Astrocyte (in vitro differentiated cells and primary cell): ENCODE measurements around the gene GIGYF1. TPM values are rescaled to one million over a fixed set of nuclear protein-coding genes. Genes with fewer than 3 reads are reported as not detected.

Experiments used
- DNase-seq: peaks from one replicate; pipeline ENCODE4 v3.0.0-alpha.2; 2010; ENCODE audit warnings: low read depth
- FAIRE-seq: peaks from 2 replicates; lab custom pipeline; 2011; peaks lifted over from hg19 to GRCh38; lab: Jason Lieb, UNC
- H2AFZ ChIP-seq: 2 replicates; pipeline ENCODE4 v1.6.0; 2012; ENCODE audit warnings: low read depth, low read length, inconsistent platforms
- H3K27ac ChIP-seq: 2 replicates; pipeline ENCODE4 v1.5.1; 2011; ENCODE audit warnings: low read depth, low read length, inconsistent platforms
- H3K27me3 ChIP-seq: 2 replicates; pipeline ENCODE4 v1.6.0; 2011; ENCODE audit warnings: low read length, inconsistent platforms; ENCODE audit not compliant: insufficient read depth
- H3K36me3 ChIP-seq: 2 replicates; pipeline ENCODE4 v1.5.1; 2011; ENCODE audit warnings: low read length, inconsistent platforms; ENCODE audit not compliant: insufficient read depth
- H3K4me1 ChIP-seq: 2 replicates; pipeline ENCODE4 v1.5.1; 2011; ENCODE audit warnings: low read length, inconsistent platforms; ENCODE audit not compliant: insufficient read depth
- H3K4me2 ChIP-seq: 2 replicates; pipeline ENCODE4 v1.6.0; 2012; ENCODE audit warnings: low read length, inconsistent platforms
- H3K4me3 ChIP-seq: 2 replicates; pipeline ENCODE4 v1.5.1; 2011; ENCODE audit warnings: low read depth, mild to moderate bottlenecking, low read length, inconsistent platforms; ENCODE audit not compliant: insufficient read depth
- H3K79me2 ChIP-seq: 2 replicates; pipeline ENCODE4 v1.6.0; 2012; ENCODE audit warnings: mild to moderate bottlenecking, low read length, inconsistent platforms; ENCODE audit not compliant: insufficient read depth
- H3K9ac ChIP-seq: 2 replicates; pipeline ENCODE4 v1.6.0; 2012; ENCODE audit warnings: mild to moderate bottlenecking, low read length, inconsistent platforms
- H3K9me3 ChIP-seq: 2 replicates; pipeline ENCODE4 v1.5.1; 2012; ENCODE audit warnings: low read depth, mild to moderate bottlenecking, low read length, inconsistent platforms; ENCODE audit not compliant: insufficient read depth
- H4K20me1 ChIP-seq: 2 replicates; pipeline ENCODE4 v1.6.0; 2012; ENCODE audit warnings: low read length, inconsistent platforms; ENCODE audit not compliant: insufficient read depth
- H3K27ac Mint-ChIP-seq: one replicate; pipeline ENCODE4 v1.8.0; 2021; ENCODE audit warnings: mild to moderate bottlenecking, mixed read lengths; ENCODE audit not compliant: unreplicated experiment
- H3K27me3 Mint-ChIP-seq: one replicate; pipeline ENCODE4 v1.8.0; 2021; ENCODE audit warnings: low read depth, mixed read lengths; ENCODE audit not compliant: unreplicated experiment
- H3K36me3 Mint-ChIP-seq: one replicate; pipeline ENCODE4 v1.8.0; 2021; ENCODE audit warnings: low read depth, mixed read lengths; ENCODE audit not compliant: unreplicated experiment
- H3K4me1 Mint-ChIP-seq: one replicate; pipeline ENCODE4 v1.8.0; 2021; ENCODE audit warnings: low read depth, mixed read lengths; ENCODE audit not compliant: unreplicated experiment
- H3K4me3 Mint-ChIP-seq: one replicate; pipeline ENCODE4 v1.8.0; 2021; ENCODE audit warnings: mild to moderate bottlenecking, moderate library complexity, mixed read lengths; ENCODE audit not compliant: unreplicated experiment
- H3K9me3 Mint-ChIP-seq: one replicate; pipeline ENCODE4 v1.8.0; 2021; ENCODE audit warnings: mild to moderate bottlenecking, mixed read lengths; ENCODE audit not compliant: unreplicated experiment
- EZH2 ChIP-seq: IDR thresholded peaks from 2 replicates; pipeline ENCODE4 v1.6.1; 2012; ENCODE audit warnings: mild to moderate bottlenecking, low read length, inconsistent platforms; ENCODE audit not compliant: insufficient read depth
- total RNA-seq: library from RNA; stranded (reverse); gene quantifications from 2 replicates; pipeline ENCODE4 v1.2.1, GENCODE V29; 2021
- TF ChIP-seq, protein P1 (sequence below): IDR thresholded peaks from 2 replicates; pipeline ENCODE4 v1.5.1; 2011; ENCODE audit warnings: low read depth, mild to moderate bottlenecking, inconsistent platforms, low read length, moderate library complexity; ENCODE audit not compliant: insufficient read depth

GIGYF1 gene
- total RNA-seq, 1 donor from 2014 or later: 23.2 TPM

DNA sequence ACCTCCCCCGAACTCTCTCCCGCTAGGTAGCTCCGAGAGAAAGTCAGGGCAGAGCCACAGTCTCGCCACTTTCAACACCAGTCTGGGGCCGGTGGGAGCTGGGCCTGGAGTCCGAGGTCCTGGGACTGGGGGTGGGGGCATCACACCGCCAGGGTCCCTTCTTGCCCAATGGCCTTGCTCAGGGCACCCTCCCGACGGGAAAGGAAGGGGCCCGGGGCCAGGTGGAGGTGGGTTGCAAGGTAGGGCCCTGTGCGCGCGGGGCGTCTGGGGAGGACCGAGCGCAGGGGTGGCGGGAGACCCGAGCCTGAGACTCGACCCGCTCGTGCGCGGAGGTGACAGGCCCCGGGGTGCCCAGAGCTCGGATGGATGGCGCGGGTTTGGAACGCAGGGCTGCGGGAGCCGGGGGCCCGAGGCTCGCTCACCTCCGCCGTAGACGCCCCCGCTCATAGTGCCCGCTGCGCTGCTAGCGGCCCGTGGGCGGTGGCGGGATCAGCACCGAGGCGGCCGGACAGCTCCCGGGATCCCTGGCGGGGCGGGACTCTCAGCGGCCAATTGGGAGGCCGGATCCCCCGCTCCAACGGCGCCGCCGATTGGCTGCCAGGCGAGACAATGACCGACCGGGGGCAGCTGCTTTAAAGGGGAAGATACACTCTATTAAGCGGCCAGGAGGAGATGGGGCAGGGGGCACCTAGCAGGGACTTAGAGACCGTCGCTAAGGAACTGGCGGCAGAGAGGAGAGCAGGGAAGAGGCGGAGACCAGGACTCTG is 38.0 kb downstream of the GIGYF1 start, which contains the start of gene ACTL6B:
Gene ACTL6B (minus strand): TSS at position 541 of the 767 bp plus-strand sequence. CDS start 94 bp downstream, at position 447.
- no peak within 1 kb of the TSS for H3K4me3 ChIP-seq
- H3K4me3 Mint-ChIP-seq: no peak within 1 kb of the TSS
- H3K4me2 ChIP-seq: peak within 1 kb of the TSS; percentile 39
- H3K4me1 Mint-ChIP-seq: no peaks in the 10 kb centered on the region
- DNase-seq: no peak
- H3K9me3 ChIP-seq: no peaks in the 10 kb centered on the region
- FAIRE-seq: no peak
- peaks cover 3% of the 10 kb centered on the region for H3K27me3 ChIP-seq
- H3K9me3 Mint-ChIP-seq: no peaks in the 10 kb centered on the region
- peak; percentile 33 for TF ChIP-seq EZH2
- TF ChIP-seq, protein P1, sequence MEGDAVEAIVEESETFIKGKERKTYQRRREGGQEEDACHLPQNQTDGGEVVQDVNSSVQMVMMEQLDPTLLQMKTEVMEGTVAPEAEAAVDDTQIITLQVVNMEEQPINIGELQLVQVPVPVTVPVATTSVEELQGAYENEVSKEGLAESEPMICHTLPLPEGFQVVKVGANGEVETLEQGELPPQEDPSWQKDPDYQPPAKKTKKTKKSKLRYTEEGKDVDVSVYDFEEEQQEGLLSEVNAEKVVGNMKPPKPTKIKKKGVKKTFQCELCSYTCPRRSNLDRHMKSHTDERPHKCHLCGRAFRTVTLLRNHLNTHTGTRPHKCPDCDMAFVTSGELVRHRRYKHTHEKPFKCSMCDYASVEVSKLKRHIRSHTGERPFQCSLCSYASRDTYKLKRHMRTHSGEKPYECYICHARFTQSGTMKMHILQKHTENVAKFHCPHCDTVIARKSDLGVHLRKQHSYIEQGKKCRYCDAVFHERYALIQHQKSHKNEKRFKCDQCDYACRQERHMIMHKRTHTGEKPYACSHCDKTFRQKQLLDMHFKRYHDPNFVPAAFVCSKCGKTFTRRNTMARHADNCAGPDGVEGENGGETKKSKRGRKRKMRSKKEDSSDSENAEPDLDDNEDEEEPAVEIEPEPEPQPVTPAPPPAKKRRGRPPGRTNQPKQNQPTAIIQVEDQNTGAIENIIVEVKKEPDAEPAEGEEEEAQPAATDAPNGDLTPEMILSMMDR: no peak
- no peaks in the 10 kb centered on the region for H3K79me2 ChIP-seq
- no peaks in the 10 kb centered on the region for H3K36me3 ChIP-seq
- H3K36me3 Mint-ChIP-seq: peaks cover 2% of the 10 kb centered on the region
- H3K27me3 Mint-ChIP-seq: peaks cover 36% of the 10 kb centered on the region
- no peak within 1 kb of the TSS for H3K9ac ChIP-seq
- no peak within 1 kb of the TSS for H3K27ac Mint-ChIP-seq
- H3K27ac ChIP-seq: no peak within 1 kb of the TSS
- no peaks in the 10 kb centered on the region for H4K20me1 ChIP-seq
- no peaks in the 10 kb centered on the region for H3K4me1 ChIP-seq
- no peak within 1 kb of the TSS for H2AFZ ChIP-seq

DNA sequence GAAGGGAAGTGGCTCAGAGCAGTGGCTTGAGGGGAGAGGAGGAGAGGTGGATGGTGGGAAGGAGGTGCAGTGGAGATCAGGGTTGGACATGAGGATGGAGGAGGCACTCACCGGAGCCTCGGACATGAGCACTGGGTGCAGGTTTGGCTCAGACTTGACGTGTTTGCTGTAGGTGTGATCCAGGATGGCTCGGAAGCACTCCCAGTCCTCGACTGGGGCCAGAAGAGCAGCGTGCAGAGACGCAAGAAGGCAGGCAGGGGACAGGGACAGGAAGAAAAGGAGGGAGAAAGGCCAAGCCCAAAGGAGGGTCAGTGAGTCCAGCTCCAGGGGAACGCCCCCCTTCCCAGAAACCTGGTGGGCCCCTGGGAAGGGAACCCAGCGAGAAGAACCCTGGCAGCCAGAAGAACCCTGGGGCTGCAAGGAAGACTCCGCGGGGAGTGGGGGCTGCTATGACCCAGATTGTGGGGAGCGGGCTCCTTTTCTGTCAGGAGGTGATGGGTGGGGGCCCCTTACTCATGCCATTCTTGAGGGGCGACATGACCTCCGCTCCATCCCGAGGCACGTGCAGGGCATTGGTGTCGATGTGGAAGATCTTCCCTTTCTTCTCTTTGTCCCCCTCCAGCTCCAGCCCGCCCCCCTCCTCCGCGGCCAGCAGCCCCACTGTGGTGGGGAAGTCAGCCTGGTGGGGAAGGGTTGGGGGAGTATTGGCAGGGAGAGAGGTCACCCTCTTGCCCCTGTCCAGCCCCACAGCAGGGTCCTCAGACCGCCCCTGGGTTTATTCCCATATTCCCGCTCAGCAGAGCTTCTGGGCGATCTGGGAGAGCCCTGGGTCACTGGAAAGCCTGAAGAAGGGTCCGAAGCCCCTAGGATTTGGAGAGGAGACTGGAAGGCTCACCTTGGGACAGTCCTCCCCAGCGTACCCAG is 38.9 kb downstream of the GIGYF1 start:
- Histone ChIP-seq H3K27ac (no peak overlapping the region), H3K4me3 (no peak overlapping the region), H3K27me3 (peaks cover 3% of the 10 kb centered on the region), H3K9me3 (no peaks in the 10 kb centered on the region), H3K9ac (no peak overlapping the region), H2AFZ (no peak overlapping the region), H3K36me3 (no peaks in the 10 kb centered on the region), H3K4me2 (no peak overlapping the region), H3K4me1 (no peaks in the 10 kb centered on the region), H4K20me1 (no peaks in the 10 kb centered on the region), H3K79me2 (no peaks in the 10 kb centered on the region)
- DNase-seq (no peak), FAIRE-seq (no peak)
- no peak for TF ChIP-seq EZH2
- TF ChIP-seq, protein P1: no peak
- H3K4me3 Mint-ChIP-seq: no peak overlapping the region
- H3K27ac Mint-ChIP-seq: no peak overlapping the region
- peaks cover 2% of the 10 kb centered on the region for H3K36me3 Mint-ChIP-seq
- H3K9me3 Mint-ChIP-seq: no peaks in the 10 kb centered on the region
- H3K4me1 Mint-ChIP-seq: no peaks in the 10 kb centered on the region
- H3K27me3 Mint-ChIP-seq: peaks cover 34% of the 10 kb centered on the region
